ENCODE data around the gene ZNF487. TPM values are rescaled to one million over a fixed set of nuclear protein-coding genes. Genes with fewer than 3 reads are reported as not detected.
A peak's percentile ranks its signal among the peaks of the same experiment; 100 is the strongest.
"Not testable (repeated sequence)": the region's sequence is repeated elsewhere in the genome, so short reads cannot be mapped to it uniquely, and the experiment has no call there.

Gene ZNF487
- total RNA-seq, 2 experiments from 2014 or later, result 3.5 to 6.5 TPM

GRCh38 chr10:43458227-43458626 lies 21.3 kb downstream of the ZNF487 start:
- no peak overlapping the region for H3K27ac ChIP-seq (ENCODE audit: low read depth, low read length, poor library complexity, severe bottlenecking)
- no TSS peak for BruUV-seq (replicated peaks)
- H3K79me2 ChIP-seq (ENCODE audit: insufficient read depth, low read depth, low read length), result peaks cover 15% of the 10 kb centered on the region; the same call in 1 of the 2 replicates
- no peaks in the 10 kb centered on the region for H4K20me1 ChIP-seq (ENCODE audit: insufficient read depth, low read length)
- H2AFZ ChIP-seq (ENCODE audit: low read length), result no peak overlapping the region
- POLR2A ChIA-PET, result interaction anchor here (0.7 to 0.9 kb wide), 3 partner anchors 18 to 252 kb away, joined by 3 to 7 read pairs (median 4); no protein-coding TSS in a partner anchor
- H3K36me3 ChIP-seq (ENCODE audit: insufficient read depth, low read length), result 0 out of 2 replicates have a peak, but pooled peaks cover 3% of the 10 kb centered on the region
- intact Hi-C loops (cut with micrococcal nuclease; ENCODE audit: unreplicated experiment), result no loop called here
- no peaks in the 10 kb centered on the region for H3K9me2 ChIP-seq (ENCODE audit: insufficient read depth, low read length)
- H3K9me3 ChIP-seq (ENCODE audit: low read length), result no peaks in the 10 kb centered on the region
- no peak for DNase-seq (ENCODE audit: low spot score)
- peaks cover 25% of the 10 kb centered on the region for H3K4me1 ChIP-seq (ENCODE audit: insufficient read depth, low read length, poor library complexity, severe bottlenecking)
- H3K4me2 ChIP-seq (ENCODE audit: low read length), result no peak overlapping the region
- H3K4me3 ChIP-seq (ENCODE audit: low read depth, low read length, poor library complexity, severe bottlenecking), result no peak overlapping the region
- CTCF ChIA-PET (ENCODE audit: unreplicated experiment), result no interaction called here
- no peak for TF ChIP-seq EZH2phosphoT487 (IDR thresholded peaks at IDR 0.05; ENCODE audit: borderline replicate concordance, low read depth, low read length)
- no peak for TF ChIP-seq CTCF (conservative IDR thresholded peaks at IDR 0.05; ENCODE audit: low read length)

GRCh38 chr10:43461950-43462349 lies 25.0 kb downstream of the ZNF487 start:
- no peaks in the 10 kb centered on the region for H3K9me3 ChIP-seq (ENCODE audit: low read length)

GRCh38 chr10:43465086-43465735 lies 28.3 kb downstream of the ZNF487 start:
- H3K9me3 ChIP-seq (ENCODE audit: low read length); H4K20me1 ChIP-seq (ENCODE audit: insufficient read depth, low read length); H3K36me3 ChIP-seq (ENCODE audit: insufficient read depth, low read length); intact Hi-C loops (cut with micrococcal nuclease; ENCODE audit: unreplicated experiment); POLR2A ChIA-PET; H2AFZ ChIP-seq (ENCODE audit: low read length); BruUV-seq (replicated peaks); H3K4me2 ChIP-seq (ENCODE audit: low read length); H3K4me1 ChIP-seq (ENCODE audit: insufficient read depth, low read length, poor library complexity, severe bottlenecking); H3K79me2 ChIP-seq (ENCODE audit: insufficient read depth, low read depth, low read length); CTCF ChIA-PET (ENCODE audit: unreplicated experiment); DNase-seq (ENCODE audit: low spot score); H3K4me3 ChIP-seq (ENCODE audit: low read depth, low read length, poor library complexity, severe bottlenecking); H3K27ac ChIP-seq (ENCODE audit: low read depth, low read length, poor library complexity, severe bottlenecking); H3K9me2 ChIP-seq (ENCODE audit: insufficient read depth, low read length): not testable (repeated sequence)

More at GRCh38 chr10:43461950-43462349, 25.0 kb downstream of the ZNF487 start:
- ChIA-PET CTCF (ENCODE audit: unreplicated experiment) (no interaction called here), POLR2A (interaction anchor here (0.6 kb wide), 1 partner anchor 316 kb away, joined by 5 read pairs; no protein-coding TSS in a partner anchor)
- BruUV-seq (replicated peaks), result no TSS peak
- TF ChIP-seq EZH2phosphoT487 (IDR thresholded peaks at IDR 0.05; ENCODE audit: borderline replicate concordance, low read depth, low read length) (no peak), CTCF (conservative IDR thresholded peaks at IDR 0.05; ENCODE audit: low read length) (peak; percentile 91)
- H3K27ac ChIP-seq (ENCODE audit: low read depth, low read length, poor library complexity, severe bottlenecking), result no peak overlapping the region
- H3K9me2 ChIP-seq (ENCODE audit: insufficient read depth, low read length), result no peaks in the 10 kb centered on the region
- no peak overlapping the region for H2AFZ ChIP-seq (ENCODE audit: low read length)
- no peaks in the 10 kb centered on the region for H3K79me2 ChIP-seq (ENCODE audit: insufficient read depth, low read depth, low read length)
- peak; percentile 87 for DNase-seq (ENCODE audit: low spot score)
- H3K4me3 ChIP-seq (ENCODE audit: low read depth, low read length, poor library complexity, severe bottlenecking), result no peak overlapping the region
- H4K20me1 ChIP-seq (ENCODE audit: insufficient read depth, low read length), result no peaks in the 10 kb centered on the region
- H3K36me3 ChIP-seq (ENCODE audit: insufficient read depth, low read length), result no peaks in the 10 kb centered on the region
- intact Hi-C loops (cut with micrococcal nuclease; ENCODE audit: unreplicated experiment), result loop anchor here (1.0 to 5.0 kb wide), 4 partner anchors 114 to 595 kb away; no protein-coding TSS in a partner anchor
- no peaks in the 10 kb centered on the region for H3K4me1 ChIP-seq (ENCODE audit: insufficient read depth, low read length, poor library complexity, severe bottlenecking)
- no peak overlapping the region for H3K4me2 ChIP-seq (ENCODE audit: low read length)

- H3K4me2 ChIP-seq (ENCODE audit: low read length); H3K4me1 ChIP-seq (ENCODE audit: insufficient read depth, low read length, poor library complexity, severe bottlenecking); CTCF ChIA-PET (ENCODE audit: unreplicated experiment); DNase-seq (ENCODE audit: low spot score); H3K36me3 ChIP-seq (ENCODE audit: insufficient read depth, low read length); H3K9me2 ChIP-seq (ENCODE audit: insufficient read depth, low read length); H3K4me3 ChIP-seq (ENCODE audit: low read depth, low read length, poor library complexity, severe bottlenecking); H3K79me2 ChIP-seq (ENCODE audit: insufficient read depth, low read depth, low read length); H4K20me1 ChIP-seq (ENCODE audit: insufficient read depth, low read length); H3K27ac ChIP-seq (ENCODE audit: low read depth, low read length, poor library complexity, severe bottlenecking); H2AFZ ChIP-seq (ENCODE audit: low read length); intact Hi-C loops (cut with micrococcal nuclease; ENCODE audit: unreplicated experiment); BruUV-seq (replicated peaks); H3K9me3 ChIP-seq (ENCODE audit: low read length): not testable (repeated sequence)
- POLR2A ChIA-PET, result interaction anchor here (0.7 kb wide), 1 partner anchor 272 kb away, joined by 5 read pairs; no protein-coding TSS in a partner anchor
These were observed 28.8 kb downstream of the ZNF487 start for GRCh38 chr10:43465736-43466120.
